HG03135 (cell line): ENCODE results near the gene PPTC7.
"Not testable (repeated sequence)": the region's sequence is repeated elsewhere in the genome, so short reads cannot be mapped to it uniquely, and the experiment has no call there.

Experiments used
- ATAC-seq: cut with Tn5 transposase; IDR thresholded peaks from one replicate; pipeline ENCODE4 v1.9.1; 2021; ENCODE audit warnings: mild to moderate bottlenecking, moderate library complexity; ENCODE audit not compliant: unreplicated experiment

The PPTC7 gene

GRCh38 chr12:110537605-110538409, 45.3 kb downstream of the PPTC7 start:
- ATAC-seq, result no peak

GRCh38 chr12:110536834-110537604, 46.1 kb downstream of the PPTC7 start:
- no peak for ATAC-seq

- no peak for ATAC-seq
These were observed 48.3 kb downstream of the PPTC7 start for GRCh38 chr12:110534811-110535210.

GRCh38 chr12:110533607-110534006, 49.5 kb downstream of the PPTC7 start:
- ATAC-seq, result no peak

GRCh38 chr12:110532644-110533043, 50.5 kb downstream of the PPTC7 start:
- ATAC-seq, result no peak

- peak; percentile 90 for ATAC-seq
These were observed 51.3 kb downstream of the PPTC7 start for GRCh38 chr12:110531741-110532333.

- ATAC-seq, result no peak
These were observed 52.6 kb downstream of the PPTC7 start for GRCh38 chr12:110530511-110530910.

- ATAC-seq, result no peak
These were observed 54.8 kb downstream of the PPTC7 start for GRCh38 chr12:110528277-110528839.

- not testable (repeated sequence) for ATAC-seq
These were observed 62.0 kb downstream of the PPTC7 start for GRCh38 chr12:110520876-110521712.

- not testable (repeated sequence) for ATAC-seq
These were observed 65.1 kb downstream of the PPTC7 start for GRCh38 chr12:110518014-110518413.

GRCh38 chr12:110516995-110517394, 66.1 kb downstream of the PPTC7 start:
- no peak for ATAC-seq

GRCh38 chr12:110514363-110514762, 68.8 kb downstream of the PPTC7 start:
- no peak for ATAC-seq

- no peak for ATAC-seq
These were observed 69.3 kb downstream of the PPTC7 start for GRCh38 chr12:110513842-110514241.

GRCh38 chr12:110508071-110508586, 75.0 kb downstream of the PPTC7 start:
- ATAC-seq, result no peak

GRCh38 chr12:110505332-110505731, 77.8 kb downstream of the PPTC7 start:
- no peak for ATAC-seq

GRCh38 chr12:110503432-110503831, 79.7 kb downstream of the PPTC7 start:
- ATAC-seq, result no peak

GRCh38 chr12:110501752-110502738, 81.1 kb downstream of the PPTC7 start, which contains the start of the genes RAD9B and VPS29:
Gene RAD9B, plus strand, starts transcription at chr12:110502331. Its CDS starts 7 bp downstream, at chr12:110502338.
Gene VPS29, minus strand, starts transcription at chr12:110502111. Its CDS starts 60 bp downstream, at chr12:110502051.
- peak; percentile 90 for ATAC-seq

- peak; percentile 3 for ATAC-seq
These were observed 81.7 kb downstream of the PPTC7 start for GRCh38 chr12:110501399-110501751.
